Karpas-422 (cell line): ENCODE results near the gene SMYD3. TPM values are rescaled to one million over a fixed set of nuclear protein-coding genes. Genes with fewer than 3 reads are reported as not detected.

Experiments used
- DNase-seq: peaks from one replicate; pipeline ENCODE4 v3.0.0-alpha.2; 2015
- H2AFZ ChIP-seq: fragments of 200-600 bp; sonication (generic); 2 replicates; pipeline ENCODE4 v1.6.1; 2014; ENCODE audit warnings: antibody characterized with exemption, low read length, mixed read lengths
- H3K27ac ChIP-seq: fragments of 200-600 bp; sonication (generic); 2 replicates; pipeline ENCODE4 v1.5.1; 2014; ENCODE audit warnings: mild to moderate bottlenecking, low read length, moderate library complexity
- H3K27me3 ChIP-seq: fragments of 200-600 bp; sonication (generic); 2 replicates; pipeline ENCODE4 v1.6.1; 2014; ENCODE audit warnings: low read length, mixed read lengths
- H3K36me3 ChIP-seq: fragments of 200-600 bp; sonication (generic); 2 replicates; pipeline ENCODE4 v1.6.1; 2014; ENCODE audit warnings: low read length, mixed read lengths; ENCODE audit not compliant: insufficient read depth
- H3K4me1 ChIP-seq: fragments of 200-600 bp; sonication (generic); 2 replicates; pipeline ENCODE4 v1.6.1; 2014; ENCODE audit warnings: mild to moderate bottlenecking, low read length, mixed read lengths
- H3K4me2 ChIP-seq: fragments of 200-600 bp; sonication (generic); 2 replicates; pipeline ENCODE4 v1.6.1; 2014; ENCODE audit warnings: low read length, low read depth, mild to moderate bottlenecking; ENCODE audit not compliant: poor library complexity, severe bottlenecking
- H3K4me3 ChIP-seq: fragments of 200-600 bp; sonication (generic); 2 replicates; pipeline ENCODE4 v1.5.1; 2014; ENCODE audit warnings: mild to moderate bottlenecking, antibody characterized with exemption, low read length, mixed read lengths
- H3K79me2 ChIP-seq: fragments of 200-600 bp; sonication (generic); 2 replicates; pipeline ENCODE4 v1.6.1; 2014; ENCODE audit warnings: mild to moderate bottlenecking, low read length, mixed read lengths
- H3K9ac ChIP-seq: fragments of 200-600 bp; sonication (generic); 2 replicates; pipeline ENCODE4 v1.6.0; 2014; ENCODE audit warnings: low read length
- H3K9me2 ChIP-seq: fragments of 200-600 bp; sonication (generic), shearing (Covaris generic); replicated peaks from 2 replicates; pipeline ENCODE4 v1.6.0; 2014; ENCODE audit warnings: mild to moderate bottlenecking, low read length, moderate library complexity; ENCODE audit not compliant: insufficient read depth
- H3K9me3 ChIP-seq: fragments of 300-700, 200-600 bp; sonication (generic); 2 replicates; pipeline ENCODE4 v1.6.1; 2014; ENCODE audit warnings: low read length, mixed read lengths
- H4K20me1 ChIP-seq: fragments of 200-600 bp; sonication (generic); 2 replicates; pipeline ENCODE4 v1.6.1; 2014; ENCODE audit warnings: mild to moderate bottlenecking, antibody characterized with exemption, low read length, low read depth; ENCODE audit not compliant: insufficient read depth
- small RNA-seq: library from RNA; depleted of rRNA; stranded (forward); fragments of <200 nt; gene quantifications from one replicate; pipeline ENCODE3, GENCODE V24; 2014
- total RNA-seq: library from RNA; depleted of rRNA; stranded (reverse); fragments of >200 nt; shearing (Covaris generic); gene quantifications from 2 replicates; pipeline ENCODE4 v1.2.3, GENCODE V29; 2014; ENCODE audit warnings: low replicate concordance; rRNA removed

Gene SMYD3
- total RNA-seq, 1 experiment from 2014 or later, result 67.1 TPM

GRCh38 chr1:245704765-245705164, 802.3 kb downstream of the SMYD3 start:
- Histone ChIP-seq H3K4me2 (no peak overlapping the region), H3K9ac (no peak overlapping the region), H4K20me1 (no peaks in the 10 kb centered on the region), H3K27me3 (no peaks in the 10 kb centered on the region), H3K79me2 (no peaks in the 10 kb centered on the region), H2AFZ (no peak overlapping the region), H3K9me2 (no peaks in the 10 kb centered on the region), H3K9me3 (no peaks in the 10 kb centered on the region), H3K36me3 (peaks cover 12% of the 10 kb centered on the region; the same call in 1 of the 2 replicates), H3K4me1 (peaks cover 5% of the 10 kb centered on the region), H3K27ac (no peak overlapping the region), H3K4me3 (no peak overlapping the region)
- no peak for DNase-seq

GRCh38 chr1:245704341-245704740, 802.7 kb downstream of the SMYD3 start:
- H3K36me3 ChIP-seq, result peaks cover 12% of the 10 kb centered on the region; the same call in 1 of the 2 replicates

GRCh38 chr1:245702346-245702745, 804.7 kb downstream of the SMYD3 start:
- H3K79me2 ChIP-seq, result no peaks in the 10 kb centered on the region

More at GRCh38 chr1:245704341-245704740, 802.7 kb downstream of the SMYD3 start:
- Histone ChIP-seq H3K4me2 (no peak overlapping the region), H3K9me3 (no peaks in the 10 kb centered on the region), H3K79me2 (no peaks in the 10 kb centered on the region), H3K27me3 (no peaks in the 10 kb centered on the region), H3K9ac (no peak overlapping the region), H3K27ac (no peak overlapping the region), H3K4me3 (no peak overlapping the region), H3K9me2 (no peaks in the 10 kb centered on the region), H2AFZ (no peak overlapping the region), H3K4me1 (peaks cover 9% of the 10 kb centered on the region), H4K20me1 (no peaks in the 10 kb centered on the region)
- DNase-seq, result no peak

GRCh38 chr1:245701631-245702030, 805.4 kb downstream of the SMYD3 start:
- Histone ChIP-seq H3K9ac (no peak overlapping the region), H3K36me3 (peaks cover 12% of the 10 kb centered on the region; the same call in 1 of the 2 replicates), H3K9me3 (no peaks in the 10 kb centered on the region), H3K4me3 (no peak overlapping the region), H3K27ac (no peak overlapping the region), H3K79me2 (no peaks in the 10 kb centered on the region), H3K4me2 (no peak overlapping the region), H3K27me3 (no peaks in the 10 kb centered on the region), H4K20me1 (no peaks in the 10 kb centered on the region), H3K4me1 (peaks cover 33% of the 10 kb centered on the region), H3K9me2 (no peaks in the 10 kb centered on the region), H2AFZ (no peak overlapping the region)
- no peak for DNase-seq

More at GRCh38 chr1:245702346-245702745, 804.7 kb downstream of the SMYD3 start:
- Histone ChIP-seq H3K36me3 (peaks cover 12% of the 10 kb centered on the region; the same call in 1 of the 2 replicates), H3K9me3 (no peaks in the 10 kb centered on the region), H3K4me2 (no peak overlapping the region), H3K27me3 (no peaks in the 10 kb centered on the region), H3K9me2 (no peaks in the 10 kb centered on the region), H3K27ac (no peak overlapping the region), H3K9ac (no peak overlapping the region), H3K4me3 (no peak overlapping the region), H3K4me1 (peaks cover 29% of the 10 kb centered on the region), H4K20me1 (no peaks in the 10 kb centered on the region), H2AFZ (no peak overlapping the region)
- DNase-seq, result no peak

DNA sequence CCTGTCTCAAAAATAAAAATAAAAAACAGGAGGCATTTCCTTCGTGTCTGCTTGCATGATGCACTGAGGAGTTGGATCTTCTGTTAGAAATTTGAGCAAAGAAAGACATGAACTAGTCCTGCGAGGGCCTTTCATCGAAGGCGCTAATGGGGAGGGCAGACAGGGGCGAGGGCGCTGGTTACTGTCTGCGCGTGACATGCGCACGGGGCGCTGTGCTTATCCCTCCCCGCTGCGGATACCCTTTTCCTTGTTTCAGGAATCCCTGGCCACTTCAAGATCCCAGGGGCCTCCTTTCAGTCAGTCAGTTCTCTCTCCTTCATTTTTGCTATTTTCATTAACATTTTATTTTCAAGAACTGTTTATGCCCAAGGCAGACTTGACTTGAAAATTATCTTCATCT, 806.4 kb downstream of the SMYD3 start:
- H3K9me3 ChIP-seq, result no peaks in the 10 kb centered on the region
- peaks cover 40% of the 10 kb centered on the region for H3K4me1 ChIP-seq
- H3K9me2 ChIP-seq, result no peaks in the 10 kb centered on the region
- no peak overlapping the region for H3K4me2 ChIP-seq
- no peak overlapping the region for H3K27ac ChIP-seq
- no peaks in the 10 kb centered on the region for H3K27me3 ChIP-seq
- H3K79me2 ChIP-seq, result no peaks in the 10 kb centered on the region
- H4K20me1 ChIP-seq, result no peaks in the 10 kb centered on the region
- DNase-seq, result no peak
- no peak overlapping the region for H3K9ac ChIP-seq
- peaks cover 20% of the 10 kb centered on the region; the same call in 1 of the 2 replicates for H3K36me3 ChIP-seq
- H2AFZ ChIP-seq, result no peak overlapping the region
- H3K4me3 ChIP-seq, result no peak overlapping the region

Small RNA genes lying within 50 kb of the gene (small RNA-seq; reads per million reads assigned to genes)
- gene AL356583.2, result not detected
- not detected for gene RF00019
- gene RNU6-1283P, result 0.12 reads per million

Other genes with a start within 250 kb of the SMYD3 start
- gene TFB2M, start 59.0 kb upstream of the SMYD3 start, total RNA-seq, result 20.5 and 27.7 TPM in 2 replicates
- 25.3 and 29.7 TPM in 2 replicates for gene CNST, start 59.2 kb upstream of the SMYD3 start, total RNA-seq
- gene SCCPDH, start 217.1 kb upstream of the SMYD3 start, total RNA-seq, result 35.1 and 42.3 TPM in 2 replicates